Vagina (tissue), 2 donors: Measurements from ENCODE around the gene TIA1.

Experiments used
- CTCF ChIP-seq, 3 experiments: fragments of 450-650 bp in 2 of 3; fragments of 200-600 bp in 1 of 3; sonication (generic) in 1 of 3; IDR thresholded peaks; one replicate each; pipeline ENCODE4 v1.5.1; 2017 to 2019; ENCODE audit warnings: antibody characterized with exemption in 3 of 3, mild to moderate bottlenecking in 2 of 3, moderate library complexity in 2 of 3
- POLR2A ChIP-seq, 2 donors: fragments of 450-650 bp; IDR thresholded peaks; one replicate each; pipeline ENCODE4 v1.6.1; 2017; ENCODE audit warnings: antibody characterized with exemption in 2 of 2, mild to moderate bottlenecking in 2 of 2, moderate library complexity in 2 of 2
- POLR2AphosphoS5 ChIP-seq, 2 donors: sonication (generic); formaldehyde crosslinking; IDR thresholded peaks; one replicate each; pipeline ENCODE4 v1.9.0; 2017; ENCODE audit warnings: antibody characterized with exemption in 2 of 2, mild to moderate bottlenecking in 2 of 2, low read depth in 1 of 2; ENCODE audit not compliant: insufficient read depth in 1 of 2

- no peak for TF ChIP-seq CTCF (IDR thresholded peaks at IDR 0.05)
- no peak for TF ChIP-seq POLR2AphosphoS5 (IDR thresholded peaks at IDR 0.05; ENCODE audit: insufficient read depth in 1 of 2, low read depth in 1 of 2)
- TF ChIP-seq POLR2A (IDR thresholded peaks at IDR 0.05): no peak
Measured at GRCh38 chr2:70270323-70270722, 21.9 kb upstream of the TIA1 start.
